Neural progenitor cell (in vitro differentiated cells): ENCODE results near the gene KANSL3. TPM values are rescaled to one million over a fixed set of nuclear protein-coding genes. Genes with fewer than 3 reads are reported as not detected.

ENCODE experiments used
- DNase-seq: peaks from one replicate; pipeline ENCODE4 v3.0.0-alpha.2; 2016; ENCODE audit warnings: low spot score
- H2AFZ ChIP-seq: fragments of 200-600 bp; sonication (generic); replicated peaks from 2 replicates; pipeline ENCODE4 v1.6.1; 2016; ENCODE audit warnings: antibody characterized with exemption
- H3F3A ChIP-seq: fragments of 200-600 bp; sonication (generic); 2 replicates; pipeline ENCODE4 v1.6.1; 2016; ENCODE audit warnings: antibody characterized with exemption, low read depth
- H3K27ac ChIP-seq: fragments of 200-600 bp; sonication (generic); 2 replicates; pipeline ENCODE4 v1.5.1; 2016; ENCODE audit warnings: mild to moderate bottlenecking
- H3K27me3 ChIP-seq: fragments of 200-600 bp; sonication (generic); 2 replicates; pipeline ENCODE4 v1.6.1; 2016; ENCODE audit warnings: mild to moderate bottlenecking, moderate library complexity
- H3K36me3 ChIP-seq: fragments of 200-600 bp; sonication (generic); 2 replicates; pipeline ENCODE4 v1.5.1; 2016
- H3K4me1 ChIP-seq: fragments of 200-600 bp; sonication (generic); 2 replicates; pipeline ENCODE4 v1.6.1; 2016; ENCODE audit warnings: mixed run types
- H3K4me2 ChIP-seq: fragments of 200-600 bp; sonication (generic); 2 replicates; pipeline ENCODE4 v1.6.1; 2016
- H3K4me3 ChIP-seq: fragments of 200-600 bp; sonication (generic); 2 replicates; pipeline ENCODE4 v1.5.1; 2016
- H3K79me2 ChIP-seq: fragments of 200-600 bp; sonication (generic); 2 replicates; pipeline ENCODE4 v1.6.1; 2016; ENCODE audit warnings: low read depth
- H3K9ac ChIP-seq: fragments of 200-600 bp; sonication (generic); 2 replicates; pipeline ENCODE4 v1.6.1; 2016
- H3K9me3 ChIP-seq: fragments of 200-600 bp; sonication (generic); 2 replicates; pipeline ENCODE4 v1.5.1; 2016; ENCODE audit warnings: low read depth
- H4K20me1 ChIP-seq: fragments of 200-600 bp; sonication (generic); 2 replicates; pipeline ENCODE4 v1.6.1; 2016; ENCODE audit warnings: low read depth
- H3K27ac Mint-ChIP-seq: 3 replicates; pipeline ENCODE4 v1.8.0; 2021; ENCODE audit warnings: mixed read lengths
- H3K27me3 Mint-ChIP-seq: 2 replicates; pipeline ENCODE4 v1.8.0; 2022; ENCODE audit warnings: low read depth, mild to moderate bottlenecking, inconsistent platforms, moderate library complexity, mixed read lengths; ENCODE audit not compliant: insufficient read depth
- H3K36me3 Mint-ChIP-seq: 3 replicates; pipeline ENCODE4 v1.8.0; 2021; ENCODE audit warnings: mixed read lengths
- H3K4me1 Mint-ChIP-seq: 3 replicates; pipeline ENCODE4 v1.8.0; 2021; ENCODE audit warnings: mixed read lengths
- H3K4me3 Mint-ChIP-seq: 3 replicates; pipeline ENCODE4 v1.8.0; 2021; ENCODE audit warnings: mild to moderate bottlenecking, moderate library complexity, mixed read lengths
- H3K9me3 Mint-ChIP-seq: 3 replicates; pipeline ENCODE4 v1.8.0; 2020; ENCODE audit warnings: mixed read lengths
- CTCF ChIP-seq: fragments of 200-600 bp; sonication (generic); IDR thresholded peaks from 2 replicates; pipeline ENCODE4 v1.5.1; 2017; ENCODE audit warnings: antibody characterized with exemption, mild to moderate bottlenecking
- EZH2 ChIP-seq: fragments of 200-600 bp; sonication (generic); IDR thresholded peaks from 2 replicates; pipeline ENCODE4 v1.6.1; 2017; ENCODE audit warnings: antibody characterized with exemption, mild to moderate bottlenecking, moderate library complexity
- EZH2phosphoT487 ChIP-seq: fragments of 200-600 bp; sonication (generic); IDR thresholded peaks from 2 replicates; pipeline ENCODE4 v1.6.1; 2017; ENCODE audit warnings: antibody characterized with exemption
- total RNA-seq: library from RNA; depleted of rRNA; stranded (reverse); fragments of >200 nt; gene quantifications from 2 replicates; pipeline ENCODE4 v1.2.3, GENCODE V29; 2015; ENCODE audit warnings: low replicate concordance

The KANSL3 gene
- total RNA-seq, 1 donor from 2014 or later, result 32.9 TPM

GRCh38 chr2:96587843-96588242, 50.3 kb downstream of the KANSL3 start:
- H3K4me2 ChIP-seq, result no peak overlapping the region
- no peaks in the 10 kb centered on the region for H3K9me3 ChIP-seq
- no peaks in the 10 kb centered on the region for H3K4me1 ChIP-seq
- H3K9me3 Mint-ChIP-seq, result no peaks in the 10 kb centered on the region
- H3K36me3 ChIP-seq, result no peaks in the 10 kb centered on the region
- H3K27ac Mint-ChIP-seq, result no peak overlapping the region
- peaks cover 26% of the 10 kb centered on the region for H3K36me3 Mint-ChIP-seq
- H3K4me1 Mint-ChIP-seq, result peaks cover 5% of the 10 kb centered on the region
- H3K4me3 Mint-ChIP-seq, result no peak overlapping the region
- no peak overlapping the region for H3K9ac ChIP-seq
- TF ChIP-seq EZH2, result no peak
- no peak for TF ChIP-seq EZH2phosphoT487
- TF ChIP-seq CTCF, result no peak
- H3K79me2 ChIP-seq, result no peaks in the 10 kb centered on the region
- no peak overlapping the region for H3K4me3 ChIP-seq
- H4K20me1 ChIP-seq, result no peaks in the 10 kb centered on the region
- no peaks in the 10 kb centered on the region for H3K27me3 ChIP-seq
- H3F3A ChIP-seq, result peaks cover 4% of the 10 kb centered on the region
- no peak for DNase-seq
- H3K27ac ChIP-seq, result no peak overlapping the region
- no peaks in the 10 kb centered on the region for H3K27me3 Mint-ChIP-seq
- H2AFZ ChIP-seq, result no peak overlapping the region

- H3K9me3 ChIP-seq, result no peaks in the 10 kb centered on the region
- Mint-ChIP-seq H3K4me1 (no peaks in the 10 kb centered on the region), H3K27ac (no peak overlapping the region), H3K36me3 (peaks cover 4% of the 10 kb centered on the region), H3K4me3 (no peak overlapping the region), H3K27me3 (no peaks in the 10 kb centered on the region), H3K9me3 (no peaks in the 10 kb centered on the region)
- H3K27me3 ChIP-seq, result no peaks in the 10 kb centered on the region
- peaks cover 4% of the 10 kb centered on the region for H3F3A ChIP-seq
- H3K4me2 ChIP-seq, result no peak overlapping the region
- no peaks in the 10 kb centered on the region for H3K79me2 ChIP-seq
- no peaks in the 10 kb centered on the region for H3K36me3 ChIP-seq
- no peak for TF ChIP-seq EZH2phosphoT487
- TF ChIP-seq CTCF, result no peak
- TF ChIP-seq EZH2, result no peak
- no peak overlapping the region for H3K4me3 ChIP-seq
- H2AFZ ChIP-seq, result no peak overlapping the region
- no peak overlapping the region for H3K9ac ChIP-seq
- H3K27ac ChIP-seq, result no peak overlapping the region
- no peak for DNase-seq
- no peaks in the 10 kb centered on the region for H3K4me1 ChIP-seq
- H4K20me1 ChIP-seq, result no peaks in the 10 kb centered on the region
Observed at GRCh38 chr2:96584017-96584416, 54.1 kb downstream of the KANSL3 start.

GRCh38 chr2:96580771-96581170, 57.3 kb downstream of the KANSL3 start:
- peak; percentile 47 for TF ChIP-seq CTCF
- no peak for TF ChIP-seq EZH2phosphoT487
- no peak for TF ChIP-seq EZH2
- no peaks in the 10 kb centered on the region for H3K36me3 ChIP-seq
- no peak overlapping the region for H2AFZ ChIP-seq
- no peak overlapping the region for H3K4me3 ChIP-seq
- H3K36me3 Mint-ChIP-seq, result peaks cover 1% of the 10 kb centered on the region
- H3K4me2 ChIP-seq, result no peak overlapping the region
- H3K4me1 Mint-ChIP-seq, result no peaks in the 10 kb centered on the region
- H3K27ac ChIP-seq, result no peak overlapping the region
- no peaks in the 10 kb centered on the region for H3F3A ChIP-seq
- H3K9me3 ChIP-seq, result no peaks in the 10 kb centered on the region
- DNase-seq, result peak; percentile 70
- no peak overlapping the region for H3K4me3 Mint-ChIP-seq
- no peaks in the 10 kb centered on the region for H3K4me1 ChIP-seq
- peaks cover 4% of the 10 kb centered on the region for H3K27me3 Mint-ChIP-seq
- no peaks in the 10 kb centered on the region for H3K79me2 ChIP-seq
- H4K20me1 ChIP-seq, result no peaks in the 10 kb centered on the region
- H3K9me3 Mint-ChIP-seq, result no peaks in the 10 kb centered on the region
- no peak overlapping the region for H3K27ac Mint-ChIP-seq
- H3K27me3 ChIP-seq, result no peaks in the 10 kb centered on the region
- no peak overlapping the region for H3K9ac ChIP-seq
